Renal cortex interstitium (tissue), 15 donors: ENCODE results near the gene OR10G6. TPM values are rescaled to one million over a fixed set of nuclear protein-coding genes. Genes with fewer than 3 reads are reported as not detected.
"Not testable (repeated sequence)": the region's sequence is repeated elsewhere in the genome, so short reads cannot be mapped to it uniquely, and the experiment has no call there.

Experiments used
- DNase-seq, 11 donors: peaks; one replicate each; pipeline ENCODE4 v3.0.0-alpha.2; 2013; ENCODE audit warnings: low read depth in 9 of 11, low spot score in 4 of 11; ENCODE audit errors: extremely low read depth in 1 of 11
- long read RNA-seq, 16 experiments: transcript quantifications; one replicate each; lab custom pipeline, GENCODE V29; 2026
- polyA plus RNA-seq, 3 donors: library from polyadenylated mRNA; unstranded; fragments of 120-200 nt; gene quantifications; one replicate each; pipeline ENCODE4 v1.2.1, GENCODE V29; 2013; ENCODE audit not compliant: insufficient read length in 3 of 3

OR10G6 gene, protein sequence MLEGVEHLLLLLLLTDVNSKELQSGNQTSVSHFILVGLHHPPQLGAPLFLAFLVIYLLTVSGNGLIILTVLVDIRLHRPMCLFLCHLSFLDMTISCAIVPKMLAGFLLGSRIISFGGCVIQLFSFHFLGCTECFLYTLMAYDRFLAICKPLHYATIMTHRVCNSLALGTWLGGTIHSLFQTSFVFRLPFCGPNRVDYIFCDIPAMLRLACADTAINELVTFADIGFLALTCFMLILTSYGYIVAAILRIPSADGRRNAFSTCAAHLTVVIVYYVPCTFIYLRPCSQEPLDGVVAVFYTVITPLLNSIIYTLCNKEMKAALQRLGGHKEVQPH
- not detected for polyA plus RNA-seq
- long read RNA-seq, donor 1: 0 reads
- long read RNA-seq, donor 2: 0 reads
- long read RNA-seq, donor 3: 0 reads
- long read RNA-seq, donor 4: 0 reads
- long read RNA-seq, donor 5: 0 reads
- long read RNA-seq, donor 6: 0 reads
- long read RNA-seq, donor 7: 0 reads
- long read RNA-seq, donor 8: 0 reads
- long read RNA-seq, donor 9: 0 reads
- long read RNA-seq, donor 10: 0 reads
- long read RNA-seq, donor 11: 0 reads
- long read RNA-seq, donor 12: 0 reads
- long read RNA-seq, donor 13: 0 reads
- long read RNA-seq, donor 14: 0 reads
- long read RNA-seq, donor 15: 0 reads
- long read RNA-seq, donor 16: 0 reads

- no peak for DNase-seq
Observed at GRCh38 chr11:123995119-123995518, at the start of gene OR10G6. Gene OR10G6 (minus strand): TSS chr11:123995161. CDS start chr11:123995161, 0 bp downstream.

- DNase-seq: no peak
Observed at GRCh38 chr11:124043420-124043819, 48.5 kb upstream of the OR10G6 start.

DNA sequence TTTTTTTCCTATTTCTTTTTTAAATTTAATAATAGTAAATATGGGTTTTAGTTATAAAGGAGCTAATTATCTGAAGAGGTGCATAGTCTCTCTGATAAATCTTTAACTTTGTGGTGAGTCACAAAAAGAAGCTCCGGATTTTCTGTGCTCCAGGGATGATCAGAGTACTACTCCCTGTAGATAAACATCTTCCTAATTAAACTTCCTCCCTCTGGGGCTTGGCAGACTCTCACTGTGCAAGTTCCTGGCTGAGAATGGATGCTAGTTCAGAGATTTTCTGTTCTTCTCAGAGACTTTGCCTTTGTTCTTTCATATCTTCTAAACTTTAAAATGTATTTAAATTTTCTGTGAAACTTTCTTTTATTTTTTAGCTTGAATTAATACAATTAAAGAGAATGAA lies 46.3 kb upstream of the OR10G6 start, which contains the start of gene OR10G7:
Gene OR10G7 (minus strand): TSS at position 72 of the 400 bp plus-strand sequence. CDS start 2,324 bp downstream, outside the sequence.
- DNase-seq: no peak

DNA sequence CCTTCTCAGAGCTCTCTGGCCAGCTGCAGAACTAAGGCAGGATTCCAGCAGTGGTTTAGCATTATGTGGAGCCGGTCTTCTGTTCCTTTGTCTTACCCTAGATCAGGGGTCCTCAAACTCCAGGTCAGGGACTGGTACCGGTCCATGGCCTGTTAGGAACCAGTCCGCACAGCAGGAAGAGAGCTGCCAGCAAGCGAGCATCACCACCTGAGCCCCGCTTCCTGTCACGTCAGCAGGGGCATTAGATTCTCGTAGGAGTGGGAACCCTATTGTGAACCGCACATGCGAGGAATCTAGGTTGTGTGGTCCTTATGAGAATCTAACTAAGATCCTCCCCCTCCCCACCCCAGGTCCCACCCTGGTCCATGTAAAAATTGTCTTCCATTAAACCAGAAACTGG lies 44.6 kb upstream of the OR10G6 start:
- no peak for DNase-seq

DNA sequence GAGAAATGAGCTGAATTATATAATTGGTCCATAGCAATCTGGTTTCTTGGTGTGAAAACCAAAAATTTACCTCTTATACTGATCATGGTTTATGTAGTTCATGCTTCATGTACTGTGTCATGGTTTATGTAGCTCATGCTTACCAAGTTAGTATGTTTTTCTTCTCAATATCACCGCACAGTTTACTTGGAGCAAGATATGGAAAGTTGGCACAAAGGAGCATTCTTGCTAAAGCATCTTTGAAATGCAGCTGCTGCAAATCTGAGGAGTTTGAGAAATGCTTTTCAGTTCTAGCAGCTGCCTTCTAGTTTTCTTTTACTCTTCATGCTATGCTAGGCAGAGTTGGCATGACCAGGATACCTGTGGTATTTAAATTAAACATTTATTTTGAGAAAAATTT lies 41.7 kb upstream of the OR10G6 start:
- no peak for DNase-seq

DNA sequence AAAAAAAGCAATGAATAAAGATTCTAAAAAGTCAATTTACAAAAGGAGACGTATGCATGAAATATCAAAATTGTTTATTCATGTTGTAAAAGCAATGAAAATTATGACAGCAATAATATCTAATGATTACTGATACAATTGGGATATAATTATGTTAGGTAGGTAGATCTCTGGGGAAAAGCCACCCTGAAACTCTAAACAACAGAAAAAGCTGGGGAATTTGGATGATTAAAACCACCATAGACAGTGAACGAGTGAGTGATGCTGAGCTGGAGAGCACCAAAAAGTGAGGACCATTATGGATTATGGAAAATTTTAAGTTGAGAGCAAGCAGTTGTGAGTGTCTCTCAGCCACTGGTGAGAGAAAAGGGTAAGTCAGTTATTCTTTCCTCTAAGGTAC lies 31.5 kb upstream of the OR10G6 start, which contains the start of gene OR10G8:
Gene OR10G8 (plus strand): TSS at position 301 of the 400 bp plus-strand sequence. CDS start 2,825 bp downstream, outside the sequence.
- DNase-seq: no peak

DNA sequence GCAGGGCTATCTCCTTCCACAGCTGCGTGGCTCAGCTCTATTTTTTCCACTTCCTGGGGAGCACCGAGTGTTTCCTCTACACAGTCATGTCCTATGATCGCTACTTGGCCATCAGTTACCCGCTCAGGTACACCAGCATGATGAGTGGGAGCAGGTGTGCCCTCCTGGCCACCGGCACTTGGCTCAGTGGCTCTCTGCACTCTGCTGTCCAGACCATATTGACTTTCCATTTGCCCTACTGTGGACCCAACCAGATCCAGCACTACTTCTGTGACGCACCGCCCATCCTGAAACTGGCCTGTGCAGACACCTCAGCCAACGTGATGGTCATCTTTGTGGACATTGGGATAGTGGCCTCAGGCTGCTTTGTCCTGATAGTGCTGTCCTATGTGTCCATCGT lies 20.9 kb upstream of the OR10G6 start:
- not testable (repeated sequence) for DNase-seq

DNA sequence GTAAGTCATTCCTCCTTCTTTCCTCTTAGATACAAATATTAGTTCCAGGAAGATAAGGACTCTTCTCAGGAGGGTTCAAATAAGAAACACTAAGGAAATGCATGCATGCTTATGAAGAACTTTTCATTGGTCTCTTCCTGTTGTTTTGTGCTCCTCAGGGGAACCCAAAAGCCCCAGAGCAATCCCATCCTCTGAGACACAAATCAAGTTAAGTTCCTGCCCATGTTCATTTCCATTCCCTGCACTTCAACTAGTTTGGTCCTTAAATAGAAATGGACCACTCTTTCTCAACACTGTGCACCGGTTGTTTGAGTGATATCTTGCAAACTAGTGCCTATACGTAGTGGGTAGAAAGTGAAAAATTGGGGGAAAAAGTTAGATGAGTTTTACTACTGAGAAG lies 17.7 kb upstream of the OR10G6 start, which contains the start of gene OR10G4:
Gene OR10G4 (plus strand): TSS at position 301 of the 400 bp plus-strand sequence. CDS start 2,578 bp downstream, outside the sequence.
- DNase-seq: no peak

- no peak for DNase-seq
Observed at GRCh38 chr11:123979311-123979710, 15.7 kb downstream of the OR10G6 start.

DNA sequence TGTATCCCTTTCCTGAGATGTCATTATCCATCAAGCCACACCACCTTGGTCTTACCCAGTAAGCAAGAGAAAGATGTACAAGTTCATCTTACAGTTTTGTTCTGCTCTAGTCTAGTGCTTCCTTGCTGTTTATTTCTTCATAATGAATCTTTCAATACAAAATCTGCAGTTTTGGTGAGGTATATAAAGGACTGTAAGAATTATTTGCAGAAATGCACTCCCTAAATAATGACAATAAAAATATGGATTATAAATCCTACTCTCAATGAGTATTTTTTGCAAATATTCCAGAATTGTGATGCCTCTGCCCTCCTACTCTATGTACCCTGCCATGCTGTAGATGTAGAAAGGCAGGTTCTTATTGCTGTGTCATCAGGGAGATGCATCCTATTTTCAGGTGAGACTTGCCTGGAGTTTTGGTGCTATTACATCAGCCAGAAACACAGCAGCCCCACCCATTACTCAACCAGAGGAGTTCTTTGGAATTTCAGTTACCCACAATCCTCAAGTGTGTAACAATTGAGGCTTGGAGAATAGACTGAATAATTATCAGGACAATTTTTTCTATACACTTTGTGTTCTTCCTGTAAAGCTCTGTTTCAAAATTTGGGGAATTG lies 17.1 kb downstream of the OR10G6 start, which contains the start of gene OR10S1:
Gene OR10S1 (minus strand): TSS at position 51 of the 617 bp plus-strand sequence. CDS start 117 bp downstream, outside the sequence.
- DNase-seq: no peak

DNA sequence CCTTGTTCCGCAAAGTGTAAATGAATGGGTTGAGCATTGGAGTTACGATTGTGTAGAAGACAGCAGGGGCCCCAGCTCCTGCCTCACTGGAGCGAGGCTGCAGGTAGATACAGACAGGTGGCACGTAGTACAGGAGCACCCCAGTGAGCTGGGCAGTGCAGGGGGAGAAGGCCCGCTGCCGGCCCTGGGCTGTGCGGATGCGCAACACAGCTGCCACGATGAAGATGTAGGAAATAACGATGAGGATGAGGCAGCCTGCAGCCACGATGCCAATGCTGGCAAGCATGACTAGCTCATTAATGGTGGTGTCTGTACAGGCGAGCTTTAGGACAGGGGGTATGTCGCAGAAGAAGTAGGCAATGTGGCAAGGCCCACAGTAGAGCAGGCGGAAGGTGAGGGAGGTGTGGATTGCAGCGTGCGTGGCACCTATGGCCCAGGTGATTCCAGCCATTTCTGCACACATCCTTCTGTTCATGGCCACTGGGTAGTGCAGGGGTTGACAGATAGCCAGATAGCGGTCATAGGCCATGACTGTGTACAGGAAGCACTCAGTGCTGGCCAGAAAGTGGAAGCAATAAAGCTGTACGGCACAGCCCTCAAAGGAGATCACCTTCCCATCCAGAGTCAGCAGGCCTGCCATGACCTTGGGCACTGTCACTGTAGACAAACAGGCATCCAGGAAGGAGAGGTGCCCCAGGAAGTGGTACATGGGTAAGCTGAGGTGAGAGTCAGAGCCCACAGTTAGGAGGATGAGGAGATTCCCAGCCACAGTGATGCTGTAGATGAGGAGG lies 18.0 kb downstream of the OR10G6 start:
- DNase-seq: no peak

DNA sequence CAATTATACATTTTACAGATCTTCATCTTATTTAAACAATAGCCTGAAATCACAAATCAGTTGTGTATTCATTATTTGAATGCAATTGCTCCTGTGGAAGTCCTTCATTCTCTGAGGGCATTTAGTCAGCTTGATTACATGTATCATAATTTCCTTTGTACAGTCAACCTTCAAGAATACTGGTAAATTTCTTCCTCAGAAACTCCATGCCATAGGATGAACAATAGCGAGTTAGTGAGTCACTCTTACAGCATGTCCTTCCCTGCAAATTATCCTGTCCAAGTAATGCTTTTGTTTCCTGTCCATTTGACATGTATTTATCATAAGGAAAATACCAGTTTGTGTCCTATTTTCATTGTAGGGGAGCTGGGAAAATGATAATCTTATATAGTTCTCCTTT lies 21.1 kb downstream of the OR10G6 start:
- no peak for DNase-seq

GRCh38 chr11:123956752-123957151 lies 38.2 kb downstream of the OR10G6 start:
- no peak for DNase-seq

DNA sequence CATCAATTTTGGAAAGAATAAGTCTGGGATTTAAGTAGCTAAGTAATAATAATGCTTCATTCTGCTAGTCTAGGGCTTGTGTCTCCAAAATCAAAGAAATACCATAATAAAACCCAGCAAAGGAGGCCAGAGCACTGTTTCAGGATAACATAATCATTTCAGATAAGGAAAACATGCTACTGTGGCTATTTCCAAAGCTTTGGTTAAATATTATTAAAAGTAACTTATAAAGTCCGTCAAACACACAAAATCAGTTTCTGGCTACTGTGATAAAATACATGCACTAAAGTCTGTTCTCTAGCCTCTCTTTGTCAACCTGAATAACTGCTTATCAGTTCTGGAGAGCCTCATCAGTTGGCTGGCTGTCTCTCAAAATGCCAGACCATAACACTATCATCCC lies 49.8 kb downstream of the OR10G6 start:
- no peak for DNase-seq

Other genes starting within 250 kb of the OR10G6 start
- gene OR6X1, start 240.6 kb downstream of the OR10G6 start, polyA plus RNA-seq: not detected
- gene OR6M1, start 188.8 kb downstream of the OR10G6 start, polyA plus RNA-seq: not detected
- gene TMEM225, start 109.5 kb downstream of the OR10G6 start, polyA plus RNA-seq: not detected
- gene OR8D4, start 93.0 kb downstream of the OR10G6 start, polyA plus RNA-seq: under 1 TPM in 1 of 3 donors, not detected in 2; 0.05 TPM
- gene OR4D5, start 55.5 kb downstream of the OR10G6 start, polyA plus RNA-seq: not detected
- under 1 TPM in 1 of 3 donors, not detected in 2; 0.09 TPM for gene OR6T1, start 51.3 kb downstream of the OR10G6 start, polyA plus RNA-seq
- gene OR10S1, start 17.4 kb downstream of the OR10G6 start, polyA plus RNA-seq: not detected
- not detected for gene OR10G4, start 17.8 kb upstream of the OR10G6 start, polyA plus RNA-seq
- not detected for gene OR10G9, start 27.9 kb upstream of the OR10G6 start, polyA plus RNA-seq
- not detected for gene OR10G8, start 31.6 kb upstream of the OR10G6 start, polyA plus RNA-seq
- gene OR10G7, start 46.2 kb upstream of the OR10G6 start, polyA plus RNA-seq: not detected
- gene VWA5A, start 120.3 kb upstream of the OR10G6 start, polyA plus RNA-seq: 10 to 100 TPM; 12.0 to 14.7 (median 12.8) TPM
- gene OR10D3, start 188.2 kb upstream of the OR10G6 start, polyA plus RNA-seq: not detected
- not detected for gene OR8G1, start 245.9 kb upstream of the OR10G6 start, polyA plus RNA-seq